HG03103 (cell line): ENCODE data around the gene C1QBP.
"Not testable (repeated sequence)": the region's sequence is repeated elsewhere in the genome, so short reads cannot be mapped to it uniquely, and the experiment has no call there.

Experiments
- ATAC-seq: cut with Tn5 transposase; IDR thresholded peaks from one replicate; pipeline ENCODE4 v1.9.1; 2021; ENCODE audit warnings: low read depth; ENCODE audit not compliant: unreplicated experiment

The C1QBP gene

DNA sequence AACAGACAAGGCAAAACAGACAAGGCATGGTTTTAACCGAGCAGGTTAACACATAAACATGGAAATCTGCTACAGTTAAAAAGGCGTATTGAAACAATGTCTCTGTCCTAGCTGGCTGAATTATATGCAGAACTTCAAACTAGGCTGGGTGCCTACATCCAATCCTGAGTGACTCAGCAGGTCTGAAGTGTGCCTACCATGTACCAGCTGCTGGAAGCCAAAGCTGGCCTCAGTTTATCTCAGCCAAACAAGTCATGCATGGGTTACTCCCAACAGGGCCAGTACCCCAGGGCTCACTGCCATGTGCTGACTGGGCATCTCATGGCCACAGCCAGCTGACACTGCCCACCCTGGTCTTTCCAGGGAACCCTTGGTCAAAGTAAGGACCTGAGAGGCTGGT is 4.0 kb downstream of the C1QBP start:
- no peak for ATAC-seq

GRCh38 chr17:5431949-5432556 is 6.9 kb downstream of the C1QBP start:
- no peak for ATAC-seq

GRCh38 chr17:5431234-5431633 is 7.7 kb downstream of the C1QBP start:
- not testable (repeated sequence) for ATAC-seq

DNA sequence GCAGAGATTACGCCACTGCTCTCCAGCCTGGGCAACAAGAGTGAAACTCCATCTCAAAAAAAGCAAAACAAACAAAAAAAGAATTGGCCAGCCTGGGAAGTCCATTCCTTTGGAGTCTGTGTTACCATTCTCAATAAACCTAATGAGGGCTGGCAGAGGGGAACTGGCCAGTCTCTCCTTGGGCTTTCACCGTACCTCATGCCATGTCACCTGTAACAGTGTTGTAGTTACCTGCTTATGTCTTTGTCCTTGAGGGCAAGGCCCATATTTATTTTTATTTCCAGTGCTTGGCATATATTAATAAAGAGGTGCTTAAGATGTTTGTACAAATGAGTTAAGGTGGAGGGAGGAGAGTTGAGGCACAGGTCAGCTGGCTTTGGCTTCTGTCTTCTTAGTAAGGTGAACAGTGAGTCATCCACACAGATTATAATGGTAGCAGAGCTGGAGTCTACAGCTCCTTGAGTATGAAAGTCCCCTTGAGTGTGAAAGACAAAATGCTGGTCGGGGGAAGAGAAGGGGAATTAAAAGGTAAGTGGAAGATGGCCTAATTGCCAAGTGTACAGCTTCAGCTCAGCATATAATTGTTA is 8.4 kb downstream of the C1QBP start:
- ATAC-seq, result no peak

DNA sequence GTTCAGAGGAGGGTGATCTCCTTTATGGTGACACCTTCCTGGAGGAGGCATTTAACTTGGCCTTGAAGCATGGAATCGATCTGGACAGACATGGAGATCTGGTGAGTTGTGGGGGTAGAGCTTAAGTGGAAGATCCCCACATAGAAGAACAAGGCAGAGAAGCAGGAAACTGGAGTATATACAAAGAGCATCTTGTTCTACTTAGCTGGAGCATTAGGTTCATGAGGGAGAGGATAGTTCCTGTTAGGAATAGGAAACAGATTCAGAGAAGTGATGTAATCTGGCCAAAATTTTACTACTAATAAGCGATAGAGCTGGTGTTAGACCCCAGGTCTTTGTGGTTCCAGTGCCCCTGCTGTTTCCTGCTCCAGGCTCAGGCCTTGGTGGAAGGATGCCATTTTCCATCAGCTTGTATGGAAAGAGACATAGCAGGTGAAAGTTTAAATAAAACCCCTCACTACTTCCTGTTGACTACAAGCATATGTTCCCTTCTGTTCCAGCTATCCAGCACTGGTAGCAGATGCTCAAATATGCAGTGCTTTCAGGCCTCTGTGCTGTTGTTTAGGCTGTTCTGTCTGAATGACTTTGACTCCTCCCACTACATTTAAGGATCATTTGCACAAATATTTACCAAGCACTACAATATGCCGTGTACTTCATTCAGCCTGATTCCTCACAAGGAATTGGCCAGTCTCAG is 9.6 kb downstream of the C1QBP start:
- ATAC-seq, result no peak

DNA sequence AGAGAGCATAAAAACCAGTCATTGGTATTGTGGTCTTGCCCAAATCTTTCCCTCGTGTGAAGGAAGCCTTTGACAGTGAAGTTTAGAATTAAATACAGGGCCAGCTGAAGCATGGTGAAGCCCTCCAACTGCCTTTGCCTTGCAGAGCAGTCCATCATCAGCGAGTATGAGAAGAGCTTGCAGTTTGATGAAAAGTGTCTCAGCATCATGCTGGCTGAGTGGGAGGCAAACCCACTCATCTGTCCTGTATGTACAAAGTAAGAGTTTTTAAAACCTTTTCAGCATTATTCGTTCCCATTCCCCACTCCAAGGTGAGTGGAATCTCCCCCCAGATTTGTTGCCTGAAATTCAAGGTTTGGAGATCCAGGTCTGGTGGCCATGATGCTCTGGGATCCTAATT is 13.1 kb downstream of the C1QBP start:
- ATAC-seq, result no peak

DNA sequence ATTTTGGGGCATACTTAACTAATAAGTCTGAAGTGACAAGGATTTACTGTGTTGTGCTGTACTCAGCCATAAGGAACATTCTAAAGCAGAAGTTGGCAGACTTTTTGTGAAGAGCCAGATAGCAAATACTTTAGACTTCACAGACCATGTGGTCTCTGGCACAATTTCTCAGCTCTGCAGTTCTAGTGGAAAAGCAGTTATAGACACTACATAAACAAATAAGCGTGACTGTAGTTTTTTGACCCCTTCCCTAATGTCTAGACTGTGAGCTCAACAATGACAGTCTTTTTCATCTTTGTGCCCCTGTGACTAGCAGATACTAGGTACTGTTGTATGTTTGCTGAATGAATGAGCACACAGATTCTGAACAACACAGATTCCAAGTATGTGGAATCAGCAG is 14.0 kb downstream of the C1QBP start:
- no peak for ATAC-seq

DNA sequence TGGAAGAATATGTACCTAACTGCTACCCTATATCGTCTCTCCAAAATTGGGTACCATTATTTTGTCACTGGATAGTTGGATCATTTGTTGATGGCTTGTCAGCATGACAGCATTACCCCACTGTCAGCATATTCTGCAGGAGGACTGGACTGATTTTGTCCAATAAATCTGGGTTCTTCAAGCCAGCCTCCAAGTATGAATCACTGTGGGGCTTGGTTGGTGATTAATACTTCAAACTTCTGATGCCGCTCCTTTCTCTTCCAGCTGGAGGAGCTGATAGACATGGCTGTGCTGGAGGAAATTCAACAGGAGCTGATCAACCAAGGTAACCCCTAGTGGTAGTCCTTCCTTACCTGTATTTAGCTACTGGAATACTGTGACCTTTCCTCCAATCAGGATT is 16.4 kb downstream of the C1QBP start:
- ATAC-seq, result no peak

DNA sequence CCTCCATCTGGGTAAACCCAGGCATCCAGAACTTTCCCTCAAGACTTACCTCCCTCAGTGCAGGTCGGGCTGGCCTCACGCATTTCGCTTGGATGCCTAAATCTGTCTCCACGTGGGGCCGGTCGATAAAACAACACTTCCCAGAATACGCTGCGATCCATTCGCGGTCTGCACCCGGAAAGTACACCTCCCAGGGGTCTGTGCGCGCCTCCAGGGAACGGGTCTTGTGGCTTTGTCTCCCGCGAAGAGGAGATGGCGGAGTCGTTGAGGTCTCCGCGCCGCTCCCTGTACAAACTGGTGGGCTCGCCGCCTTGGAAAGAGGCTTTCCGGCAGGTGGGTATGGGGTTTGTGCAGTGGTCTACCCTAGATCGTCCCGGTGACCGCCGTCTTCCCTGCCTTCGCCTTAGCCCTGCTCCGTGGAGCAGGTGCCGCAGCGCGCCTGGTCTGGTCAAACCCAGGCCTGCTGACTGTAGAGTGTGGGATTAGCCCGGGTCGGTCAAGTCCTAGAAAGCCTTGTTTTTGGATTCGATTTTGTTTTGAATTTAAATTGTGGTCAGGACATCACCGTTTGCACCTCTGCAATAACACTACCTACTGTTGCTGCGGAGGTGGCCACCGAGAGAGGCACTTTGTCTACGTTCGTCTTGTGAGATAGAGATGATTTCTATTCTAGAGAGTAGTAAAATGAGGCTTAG is 18.8 kb downstream of the C1QBP start, which contains the start of gene RPAIN:
TSS of gene RPAIN (plus strand) at position 224 of the 695 bp plus-strand sequence. CDS start at position 253, 29 bp downstream.
- peak; percentile 51 for ATAC-seq

DNA sequence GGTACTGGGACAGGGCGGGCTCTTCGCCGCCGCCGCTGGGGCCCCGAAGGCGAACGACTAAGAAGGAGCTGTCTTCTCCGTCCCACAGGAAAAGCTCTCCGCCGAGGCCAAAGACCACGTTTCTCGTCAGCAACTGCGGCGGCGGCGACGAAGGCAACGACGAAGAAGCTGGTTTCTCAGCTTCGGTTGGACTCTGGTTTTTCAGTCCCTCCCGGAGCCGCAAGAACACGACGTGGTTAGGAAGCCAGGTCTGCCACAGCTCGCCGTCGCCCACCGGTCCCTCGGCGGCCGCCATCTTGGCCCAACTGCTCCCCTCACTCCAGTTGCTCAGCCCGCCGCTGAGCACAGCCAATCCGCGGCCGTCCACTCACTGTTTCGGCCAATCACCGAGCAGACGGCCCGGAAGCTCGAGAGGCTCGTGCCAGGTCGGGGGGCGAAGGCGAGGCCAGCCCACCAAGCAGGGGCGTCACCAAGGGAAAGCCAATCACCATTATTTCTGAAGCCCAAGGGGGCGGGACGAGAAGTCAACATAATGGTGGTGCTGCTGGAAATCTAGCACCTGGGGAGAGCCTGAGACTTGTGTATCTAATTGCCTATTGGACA is 19.5 kb downstream of the C1QBP start, which contains the start of gene NUP88:
TSS of gene NUP88 (minus strand) at position 307 of the 603 bp plus-strand sequence. CDS start at position 295, 12 bp downstream.
- ATAC-seq, result peak; percentile 78

GRCh38 chr17:5418858-5419355 is 20.0 kb downstream of the C1QBP start:
- no peak for ATAC-seq

DNA sequence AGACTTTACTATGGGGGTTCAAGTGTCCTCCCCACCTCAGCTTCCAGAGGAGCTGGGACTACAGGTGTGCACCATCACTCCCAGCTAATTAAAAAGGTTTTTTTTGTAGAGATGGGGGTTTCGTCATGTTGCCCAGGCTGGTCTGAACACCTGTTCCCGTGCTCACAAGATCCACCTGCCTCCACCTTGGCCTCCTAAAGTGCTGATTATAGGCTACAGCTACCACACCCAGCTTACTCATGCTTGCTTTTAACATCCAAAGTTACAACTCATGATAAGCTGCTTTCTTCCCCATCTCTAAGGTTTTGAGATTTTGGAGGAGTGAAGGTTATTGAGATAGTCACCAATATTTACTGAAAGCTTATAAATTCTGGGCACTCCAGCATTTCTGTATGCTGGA is 22.1 kb downstream of the C1QBP start:
- ATAC-seq, result no peak

GRCh38 chr17:5413682-5414081 is 25.3 kb downstream of the C1QBP start:
- ATAC-seq, result no peak

GRCh38 chr17:5410594-5411272 is 28.2 kb downstream of the C1QBP start:
- no peak for ATAC-seq

DNA sequence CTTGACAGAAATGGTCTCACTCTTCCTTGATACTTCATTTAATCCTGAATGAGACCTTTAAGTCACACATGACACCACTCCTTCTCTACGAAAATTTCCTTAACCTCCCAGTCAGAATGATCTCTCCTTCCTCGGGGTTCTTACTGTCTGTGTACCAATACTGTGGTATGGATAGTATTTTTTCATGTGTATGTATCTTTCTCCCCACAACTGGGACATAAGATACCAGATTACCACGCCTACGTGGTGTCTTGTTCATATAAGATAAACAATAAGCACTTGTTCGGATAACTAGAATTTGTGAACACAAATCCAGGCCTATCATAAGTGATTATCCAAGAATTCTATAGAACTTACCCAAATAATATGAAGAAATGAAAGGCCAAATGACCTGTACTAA is 30.8 kb downstream of the C1QBP start:
- no peak for ATAC-seq

DNA sequence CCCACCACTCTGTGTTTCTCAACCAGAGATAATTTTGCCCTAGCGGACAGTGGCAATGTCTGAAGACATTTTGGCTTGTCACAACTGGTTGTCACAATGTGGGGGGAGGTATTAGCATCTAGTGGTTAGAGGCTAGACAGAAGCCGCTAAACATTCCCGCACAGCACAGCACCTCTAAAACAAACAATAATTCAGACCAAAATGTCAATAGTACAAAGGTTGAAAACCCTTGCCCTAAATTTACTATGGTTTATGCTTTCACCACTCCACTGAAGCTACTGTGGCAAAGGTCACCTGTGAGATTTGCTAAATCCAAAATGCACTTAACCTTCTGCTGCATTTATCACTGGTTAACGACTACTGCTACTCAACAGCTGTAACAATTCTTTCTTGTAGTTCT is 33.6 kb downstream of the C1QBP start:
- no peak for ATAC-seq

GRCh38 chr17:5399767-5400166 is 39.2 kb downstream of the C1QBP start:
- no peak for ATAC-seq

DNA sequence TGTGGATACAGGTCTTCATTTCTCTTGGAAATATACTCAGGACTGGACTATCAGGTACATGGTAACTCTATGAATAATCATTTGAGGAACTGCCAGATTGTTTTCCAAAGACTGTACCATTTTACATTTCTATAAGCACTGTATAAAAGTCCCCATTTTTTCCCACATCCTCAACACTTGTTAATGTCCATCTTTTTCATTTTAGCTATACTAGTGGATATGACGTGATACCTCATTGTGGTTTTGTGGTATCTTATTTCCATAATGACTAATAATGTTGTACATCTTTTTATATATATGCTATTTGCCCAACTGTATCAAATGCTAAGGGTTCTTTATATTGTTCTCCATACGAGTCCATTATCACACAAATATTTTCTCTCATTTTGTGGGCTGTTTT is 42.3 kb downstream of the C1QBP start:
- no peak for ATAC-seq

DNA sequence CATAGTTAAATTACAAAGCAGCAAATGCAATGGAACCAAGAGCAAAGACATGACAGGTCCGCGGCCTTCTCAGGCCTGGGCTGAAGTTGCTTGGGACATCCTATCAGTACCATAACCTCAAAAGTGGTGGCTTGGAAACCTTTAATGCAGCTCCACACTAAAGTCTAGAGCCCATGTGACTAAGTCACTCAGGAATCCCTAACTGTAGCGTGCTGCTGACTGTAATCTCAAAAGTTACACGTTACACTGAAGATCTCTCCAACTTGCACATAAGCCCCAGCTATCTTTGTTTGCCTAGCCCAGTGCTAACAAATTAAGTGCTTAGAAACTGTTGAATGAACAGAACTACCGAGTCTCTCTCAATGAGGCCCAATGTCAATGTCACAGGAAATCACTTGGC is 47.3 kb downstream of the C1QBP start:
- no peak for ATAC-seq
